A549 (cell line): ENCODE results near the gene KNDC1. TPM values are rescaled to one million over a fixed set of nuclear protein-coding genes. Genes with fewer than 3 reads are reported as not detected.
A peak's percentile ranks its signal among the peaks of the same experiment; 100 is the strongest.

ENCODE experiments used
- ATAC-seq, 2 experiments: fragments of 200-7000 bp in 1 of 2; fragments of >200 bp in 1 of 2; cut with Nextera tagmentation in 1 of 2; cut with Tn5 transposase in 1 of 2; 3 replicates each; pipeline versions ENCODE4 v1.8.0 to v1.9.1; 2018 to 2020; ENCODE audit warnings: mild to moderate bottlenecking in 1 of 2, moderate library complexity in 1 of 2
- CTCF ChIA-PET: fragments of 300-600 bp; sonication (Branson Sonifier 250); formaldehyde crosslinking; extraction: SDS; loops from one replicate; lab custom pipeline; 2021; ENCODE audit warnings: antibody characterized with exemption, inconsistent platforms; lab: Yijun Ruan, JAX
- POLR2A ChIA-PET: fragments of 350-600 bp; formaldehyde crosslinking; extraction: SDS; loops from one replicate; lab custom pipeline; 2021; ENCODE audit warnings: antibody characterized with exemption, inconsistent platforms; lab: Yijun Ruan, JAX
- DNase-seq, 2 experiments: peaks; one replicate each; pipeline versions ENCODE4 v3.0.0 to v3.0.0-alpha.2; 2011 to 2016; ENCODE audit warnings: low read depth in 1 of 2, low spot score in 1 of 2
- FAIRE-seq: peaks from 2 replicates; lab custom pipeline; 2011; peaks lifted over from hg19 to GRCh38; lab: Jason Lieb, UNC
- H3K27ac ChIP-seq, 2 experiments: fragments of >200 bp; sonication (Bioruptor Twin); formaldehyde crosslinking; 3 replicates each; pipeline ENCODE4 v1.5.1; 2016 to 2017
- H3K4me1 ChIP-seq: fragments of >200 bp; sonication (Bioruptor Twin); formaldehyde crosslinking; 3 replicates; pipeline ENCODE4 v1.6.1; 2016
- H3K4me2 ChIP-seq: fragments of >200 bp; sonication (Bioruptor Twin); formaldehyde crosslinking; 3 replicates; pipeline ENCODE4 v1.6.1; 2016
- H3K4me3 ChIP-seq: fragments of >200 bp; sonication (Bioruptor Twin); formaldehyde crosslinking; 3 replicates; pipeline ENCODE4 v1.5.1; 2016
- H3K9me3 ChIP-seq: fragments of >200 bp; sonication (Bioruptor Twin); formaldehyde crosslinking; 3 replicates; pipeline ENCODE4 v1.6.1; 2016
- BHLHE40 ChIP-seq: IDR thresholded peaks from 2 replicates; pipeline ENCODE4 v1.6.1; 2012; ENCODE audit warnings: low read depth, low read length, inconsistent platforms
- CBX8 ChIP-seq: fragments of 200-600 bp; sonication (generic); IDR thresholded peaks from 2 replicates; pipeline ENCODE4 v1.6.1; 2016
- CHD2 ChIP-seq: fragments of 150-350 bp; IDR thresholded peaks from 2 replicates; pipeline ENCODE4 v1.6.1; 2014; ENCODE audit warnings: low read length; ENCODE audit not compliant: partially characterized antibody
- ESRRA ChIP-seq: fragments of 150-350 bp; IDR thresholded peaks from 2 replicates; pipeline ENCODE4 v1.6.1; 2014; ENCODE audit warnings: mild to moderate bottlenecking, low read length, borderline replicate concordance
- FOSB ChIP-seq: fragments of 250-450 bp; sonication (Bioruptor Pico); IDR thresholded peaks from 2 replicates; pipeline ENCODE4 v1.5.0; 2020; ENCODE audit warnings: mild to moderate bottlenecking, moderate library complexity
- FOSL2 ChIP-seq, 2 experiments: fragments of 450-650 bp in 1 of 2; fragments of >200 bp in 1 of 2; sonication (Bioruptor Twin) in 1 of 2; formaldehyde crosslinking; IDR thresholded peaks; 2 replicates each; pipeline versions ENCODE4 v1.5.0 to v1.6.1; 2016 to 2020; ENCODE audit warnings: mild to moderate bottlenecking in 1 of 2, moderate library complexity in 1 of 2
- GATA3 ChIP-seq: IDR thresholded peaks from 2 replicates; pipeline ENCODE4 v1.6.1; 2012; ENCODE audit warnings: borderline replicate concordance
- HDAC2 ChIP-seq: fragments of 200-600 bp; sonication (generic); IDR thresholded peaks from 2 replicates; pipeline ENCODE4 v1.6.1; 2016
- HOXB13 ChIP-seq: fragments of 250-450 bp; sonication (Bioruptor Pico); IDR thresholded peaks from 2 replicates; pipeline ENCODE4 v1.5.0; 2020; ENCODE audit warnings: low read depth, mild to moderate bottlenecking, moderate library complexity
- KDM5A ChIP-seq: fragments of 200-600 bp; sonication (generic); IDR thresholded peaks from 2 replicates; pipeline ENCODE4 v1.6.1; 2016; ENCODE audit warnings: antibody characterized with exemption, mild to moderate bottlenecking
- MAZ ChIP-seq: fragments of 150-350 bp; IDR thresholded peaks from 2 replicates; pipeline ENCODE4 v1.6.1; 2014; ENCODE audit warnings: antibody characterized with exemption, low read depth, low read length, borderline replicate concordance
- NFE2L2 ChIP-seq: fragments of 150-350 bp; conservative IDR thresholded peaks from 2 replicates; pipeline ENCODE4 v1.6.1; 2014; ENCODE audit warnings: low read length
- NR3C1 ChIP-seq: fragments of >200 bp; sonication (Bioruptor Twin); formaldehyde crosslinking; IDR thresholded peaks from 3 replicates; pipeline ENCODE4 v1.6.1; 2017
- PHF8 ChIP-seq: fragments of 200-600 bp; sonication (generic); IDR thresholded peaks from 2 replicates; pipeline ENCODE4 v1.6.1; 2016; ENCODE audit warnings: low read depth, mild to moderate bottlenecking, antibody characterized with exemption, moderate library complexity, borderline replicate concordance
- POLR2A ChIP-seq: IDR thresholded peaks from 2 replicates; pipeline ENCODE4 v1.6.1; 2012; ENCODE audit warnings: mild to moderate bottlenecking, low read length
- RFX5 ChIP-seq: fragments of 450-650 bp; IDR thresholded peaks from 2 replicates; pipeline ENCODE4 v1.7.1; 2014; ENCODE audit warnings: antibody characterized with exemption, mild to moderate bottlenecking, moderate library complexity
- SREBF2 ChIP-seq: fragments of 450-650 bp; IDR thresholded peaks from 2 replicates; pipeline ENCODE4 v1.6.1; 2014; ENCODE audit warnings: mild to moderate bottlenecking, moderate library complexity
- ZC3H11A ChIP-seq: fragments of 450-650 bp; IDR thresholded peaks from 2 replicates; pipeline ENCODE4 v1.6.1; 2014; ENCODE audit warnings: antibody characterized with exemption, mild to moderate bottlenecking
- ZFP36 ChIP-seq: fragments of 450-650 bp; IDR thresholded peaks from 2 replicates; pipeline ENCODE4 v1.6.1; 2014; ENCODE audit warnings: borderline replicate concordance; ENCODE audit not compliant: partially characterized antibody
- ZNF302 ChIP-seq: fragments of 250-450 bp; sonication (Bioruptor Pico); IDR thresholded peaks from 2 replicates; pipeline ENCODE4 v1.9.0; 2021; ENCODE audit warnings: inconsistent platforms, mild to moderate bottlenecking, moderate library complexity
- ZSCAN20 ChIP-seq: fragments of 250-450 bp; sonication (Bioruptor Pico); IDR thresholded peaks from 2 replicates; pipeline ENCODE4 v1.8.0; 2022; ENCODE audit warnings: mild to moderate bottlenecking, moderate library complexity
- WGBS: methylation state at CpG from one replicate; pipeline ENCODE4 v1.1.6; 2017; ENCODE audit errors: missing lambda C conversion rate; 5-methylcytosine and 5-hydroxymethylcytosine counted together
- polyA plus RNA-seq, 4 experiments: library from polyadenylated mRNA; depleted of rRNA in 3 of 4; stranded (reverse); fragments of >200 nt; fragmentation: RNase III in 1 of 4; extraction: RNeasy Plus Mini Kit Qiagen cat#74134 plus additional on column Dnase treatment in 1 of 4; gene quantifications; 2 replicates in 3 of 4; 3 replicates in 1 of 4; pipeline ENCODE4 v1.2.3, GENCODE V29; 2011 to 2017
- TF ChIP-seq, protein P1 (sequence below): fragments of 450-650 bp; IDR thresholded peaks from 2 replicates; pipeline ENCODE4 v1.6.1; 2014; ENCODE audit warnings: antibody characterized with exemption
- TF ChIP-seq, protein P2 (sequence below): fragments of >200 bp; sonication (Bioruptor Twin); formaldehyde crosslinking; IDR thresholded peaks from 3 replicates; pipeline ENCODE4 v1.6.1; 2016
- TF ChIP-seq, protein P3 (sequence below): fragments of 250-450 bp; sonication (Bioruptor Pico); IDR thresholded peaks from 2 replicates; pipeline ENCODE4 v1.5.0; 2021; ENCODE audit warnings: mild to moderate bottlenecking, moderate library complexity, borderline replicate concordance

KNDC1 gene
- polyA plus RNA-seq, 2 of the 4 experiments (the other 2 are of a cell fraction), result 0.56 to 0.63 TPM

DNA sequence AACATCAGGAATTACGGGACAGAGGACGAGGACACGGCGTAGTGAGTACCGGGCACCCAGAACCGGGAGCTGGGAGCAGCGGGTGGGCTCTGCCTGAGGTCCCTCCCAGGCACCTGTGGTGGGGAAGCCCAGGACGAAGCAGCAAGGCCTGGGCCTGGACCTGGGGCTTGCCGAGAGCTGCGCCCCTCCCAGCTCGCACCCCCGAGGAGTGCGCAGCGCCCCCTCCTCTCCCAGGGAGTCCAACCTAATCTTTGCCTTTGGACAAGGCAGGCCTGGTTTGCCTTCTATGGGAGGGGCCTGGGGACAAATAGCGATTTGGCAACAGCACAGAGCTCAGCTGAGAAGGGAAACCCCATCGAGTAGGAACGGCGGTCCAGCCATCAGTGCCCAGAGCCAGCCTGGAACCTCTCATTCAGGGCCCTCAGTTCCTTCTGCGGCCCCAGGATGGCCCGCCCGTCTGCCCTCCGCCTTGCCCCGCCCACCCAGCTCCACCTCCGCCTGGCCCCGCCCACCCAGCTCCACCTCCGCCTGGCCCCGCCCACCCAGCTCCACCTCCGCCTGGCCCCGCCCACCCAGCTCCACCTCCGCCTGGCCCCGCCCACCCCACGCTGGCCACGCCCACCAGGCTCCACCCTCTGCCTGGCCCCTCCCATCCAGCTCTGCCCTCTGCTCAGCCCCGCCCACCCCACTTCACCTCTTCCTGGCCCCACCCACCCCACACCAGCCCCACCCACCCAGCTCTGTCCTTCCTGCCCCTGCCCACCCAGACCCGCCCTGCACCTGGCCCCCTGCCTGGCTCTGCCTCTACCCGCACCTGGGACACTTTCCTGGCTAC lies 32.5 kb upstream of the KNDC1 start:
- Histone ChIP-seq H3K4me3 (no peak overlapping the region), H3K4me2 (peak overlapping the region; percentile 44; the same call in 2 of the 3 replicates), H3K9me3 (no peaks in the 10 kb centered on the region), H3K27ac (no peak overlapping the region), H3K4me1 (no peaks in the 10 kb centered on the region)
- ChIA-PET POLR2A (no interaction called here), CTCF (interaction anchor here (0.7 to 1.3 kb wide), 4 partner anchors 16 to 188 kb away, joined by 3 to 7 read pairs (median 4); no protein-coding TSS in a partner anchor)
- TF ChIP-seq ZC3H11A (no peak), ZSCAN20 (CRISPR knock-in tag) (no peak), ZNF302 (CRISPR knock-in tag) (no peak), CHD2 (no peak)
- TF ChIP-seq, protein P1, sequence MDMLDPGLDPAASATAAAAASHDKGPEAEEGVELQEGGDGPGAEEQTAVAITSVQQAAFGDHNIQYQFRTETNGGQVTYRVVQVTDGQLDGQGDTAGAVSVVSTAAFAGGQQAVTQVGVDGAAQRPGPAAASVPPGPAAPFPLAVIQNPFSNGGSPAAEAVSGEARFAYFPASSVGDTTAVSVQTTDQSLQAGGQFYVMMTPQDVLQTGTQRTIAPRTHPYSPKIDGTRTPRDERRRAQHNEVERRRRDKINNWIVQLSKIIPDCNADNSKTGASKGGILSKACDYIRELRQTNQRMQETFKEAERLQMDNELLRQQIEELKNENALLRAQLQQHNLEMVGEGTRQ, result no peak
- DNase-seq (peak in 1 of 2 experiments; percentile 54), FAIRE-seq (no peak), ATAC-seq (peak in 1 of 2 experiments; percentile 4; a peak in 3 of 6 replicates)
- WGBS, result 66% methylated on average over 13 of the region's 36 CpGs

DNA sequence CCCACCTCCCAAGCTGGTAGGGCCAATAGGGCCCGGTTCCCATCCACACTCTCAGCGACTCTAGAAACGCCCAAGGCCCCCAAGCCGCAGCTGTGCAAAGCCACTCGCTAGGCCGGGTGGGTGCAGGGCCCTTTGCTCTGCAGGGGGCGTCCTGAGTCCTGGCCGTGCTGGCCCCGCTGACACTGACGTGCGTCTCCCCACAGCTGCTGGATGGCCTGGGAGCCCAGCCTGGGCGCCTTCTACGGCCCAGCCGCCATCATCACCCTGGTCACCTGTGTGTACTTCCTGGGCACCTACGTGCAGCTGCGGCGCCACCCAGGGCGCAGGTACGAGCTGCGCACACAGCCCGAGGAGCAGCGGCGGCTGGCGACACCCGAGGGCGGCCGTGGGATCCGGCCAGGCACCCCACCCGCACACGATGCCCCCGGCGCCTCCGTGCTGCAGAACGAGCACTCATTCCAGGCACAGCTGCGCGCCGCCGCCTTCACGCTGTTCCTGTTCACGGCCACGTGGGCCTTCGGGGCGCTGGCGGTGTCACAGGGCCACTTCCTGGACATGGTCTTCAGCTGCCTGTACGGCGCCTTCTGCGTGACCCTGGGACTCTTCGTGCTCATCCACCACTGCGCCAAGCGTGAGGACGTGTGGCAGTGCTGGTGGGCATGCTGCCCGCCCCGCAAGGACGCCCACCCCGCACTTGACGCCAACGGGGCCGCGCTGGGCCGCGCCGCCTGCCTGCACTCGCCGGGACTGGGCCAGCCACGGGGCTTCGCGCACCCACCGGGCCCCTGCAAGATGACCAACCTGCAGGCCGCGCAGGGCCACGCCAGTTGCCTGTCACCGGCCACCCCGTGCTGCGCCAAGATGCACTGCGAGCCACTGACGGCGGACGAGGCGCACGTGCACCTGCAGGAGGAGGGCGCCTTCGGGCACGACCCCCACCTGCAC lies 31.6 kb upstream of the KNDC1 start:
- TF ChIP-seq KDM5A (no peak), POLR2A (no peak), HDAC2 (no peak)
- TF ChIP-seq, protein P2, sequence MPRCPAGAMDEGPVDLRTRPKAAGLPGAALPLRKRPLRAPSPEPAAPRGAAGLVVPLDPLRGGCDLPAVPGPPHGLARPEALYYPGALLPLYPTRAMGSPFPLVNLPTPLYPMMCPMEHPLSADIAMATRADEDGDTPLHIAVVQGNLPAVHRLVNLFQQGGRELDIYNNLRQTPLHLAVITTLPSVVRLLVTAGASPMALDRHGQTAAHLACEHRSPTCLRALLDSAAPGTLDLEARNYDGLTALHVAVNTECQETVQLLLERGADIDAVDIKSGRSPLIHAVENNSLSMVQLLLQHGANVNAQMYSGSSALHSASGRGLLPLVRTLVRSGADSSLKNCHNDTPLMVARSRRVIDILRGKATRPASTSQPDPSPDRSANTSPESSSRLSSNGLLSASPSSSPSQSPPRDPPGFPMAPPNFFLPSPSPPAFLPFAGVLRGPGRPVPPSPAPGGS, result no peak
- ATAC-seq, result no peak
- ChIA-PET CTCF (interaction anchor here (0.7 to 1.2 kb wide), 2 partner anchors 43 to 189 kb away, joined by 3 to 7 read pairs; no protein-coding TSS in a partner anchor), POLR2A (no interaction called here)
- Histone ChIP-seq H3K4me2 (no peak overlapping the region; the same call in 2 of the 3 replicates), H3K4me1 (no peaks in the 10 kb centered on the region), H3K4me3 (no peak overlapping the region), H3K27ac (no peak overlapping the region), H3K9me3 (no peaks in the 10 kb centered on the region)
- FAIRE-seq, result no peak
- no peak for DNase-seq
- WGBS, result 89% methylated on average over 73 of the region's 83 CpGs

DNA sequence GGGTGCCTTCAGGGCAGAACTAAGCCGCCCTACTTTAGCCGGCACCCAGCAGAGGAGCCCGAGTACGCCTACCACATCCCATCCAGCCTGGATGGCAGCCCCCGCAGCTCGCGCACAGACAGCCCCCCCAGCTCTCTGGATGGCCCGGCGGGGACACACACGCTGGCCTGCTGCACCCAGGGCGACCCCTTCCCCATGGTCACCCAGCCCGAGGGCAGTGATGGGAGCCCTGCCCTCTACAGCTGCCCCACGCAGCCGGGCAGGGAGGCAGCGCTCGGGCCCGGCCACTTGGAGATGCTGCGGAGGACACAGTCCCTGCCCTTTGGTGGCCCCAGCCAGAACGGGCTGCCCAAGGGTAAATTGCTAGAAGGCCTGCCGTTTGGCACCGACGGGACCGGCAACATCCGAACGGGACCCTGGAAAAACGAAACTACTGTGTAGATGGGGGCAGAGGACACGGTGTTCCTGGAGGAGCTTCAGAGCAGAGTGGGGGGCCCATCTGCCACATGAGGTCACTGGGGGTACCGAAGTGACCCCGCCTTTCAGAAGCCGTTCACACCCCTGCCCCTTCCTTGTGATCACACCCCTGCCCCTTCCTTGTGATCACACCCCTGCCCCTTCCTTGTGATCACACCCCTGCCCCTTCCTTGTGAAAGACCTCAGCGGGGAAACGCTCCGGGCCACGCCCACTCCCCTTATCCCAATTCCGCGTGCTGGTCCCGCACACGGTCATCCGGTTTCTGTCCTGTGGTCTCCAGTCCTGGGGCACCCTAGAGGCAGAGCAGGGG lies 30.8 kb upstream of the KNDC1 start:
- peak in 1 of 2 experiments; percentile 11; a peak in 2 of 6 replicates for ATAC-seq
- H3K4me2 ChIP-seq, result peak overlapping the region; percentile 55
- 34% methylated on average over 17 of the region's 39 CpGs for WGBS
- no peak for TF ChIP-seq KDM5A
- TF ChIP-seq, protein P3, sequence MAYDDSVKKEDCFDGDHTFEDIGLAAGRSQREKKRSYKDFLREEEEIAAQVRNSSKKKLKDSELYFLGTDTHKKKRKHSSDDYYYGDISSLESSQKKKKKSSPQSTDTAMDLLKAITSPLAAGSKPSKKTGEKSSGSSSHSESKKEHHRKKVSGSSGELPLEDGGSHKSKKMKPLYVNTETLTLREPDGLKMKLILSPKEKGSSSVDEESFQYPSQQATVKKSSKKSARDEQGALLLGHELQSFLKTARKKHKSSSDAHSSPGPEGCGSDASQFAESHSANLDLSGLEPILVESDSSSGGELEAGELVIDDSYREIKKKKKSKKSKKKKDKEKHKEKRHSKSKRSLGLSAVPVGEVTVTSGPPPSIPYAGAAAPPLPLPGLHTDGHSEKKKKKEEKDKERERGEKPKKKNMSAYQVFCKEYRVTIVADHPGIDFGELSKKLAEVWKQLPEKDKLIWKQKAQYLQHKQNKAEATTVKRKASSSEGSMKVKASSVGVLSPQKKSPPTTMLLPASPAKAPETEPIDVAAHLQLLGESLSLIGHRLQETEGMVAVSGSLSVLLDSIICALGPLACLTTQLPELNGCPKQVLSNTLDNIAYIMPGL (CRISPR knock-in tag), result no peak
- TF ChIP-seq SREBF2, result no peak
- TF ChIP-seq CHD2, result no peak
- no peak for TF ChIP-seq ESRRA
- no peak for TF ChIP-seq HOXB13
- no peak for TF ChIP-seq ZFP36
- no peak for TF ChIP-seq CBX8
- no peak for TF ChIP-seq FOSB
- no peak for TF ChIP-seq NR3C1
- TF ChIP-seq MAZ, result no peak
- TF ChIP-seq BHLHE40, result no peak
- TF ChIP-seq ZC3H11A, result no peak
- no peak for TF ChIP-seq GATA3
- TF ChIP-seq FOSL2 (IDR thresholded peaks at IDR 0.05), result no peak
- no peak for TF ChIP-seq FOSL2 (CRISPR knock-in tag; IDR thresholded peaks at IDR 0.05)
- TF ChIP-seq NFE2L2, result no peak
- no peak for TF ChIP-seq PHF8
- TF ChIP-seq RFX5, result no peak
- TF ChIP-seq, protein P1, result no peak
- TF ChIP-seq, all 56 proteins: peak for 0
- no peaks in the 10 kb centered on the region for H3K9me3 ChIP-seq
- no peak for FAIRE-seq
- POLR2A ChIA-PET, result no interaction called here
- no peak for DNase-seq
- H3K27ac ChIP-seq, result no peak overlapping the region
- CTCF ChIA-PET, result no interaction called here
- H3K4me1 ChIP-seq, result no peaks in the 10 kb centered on the region
- no peak overlapping the region for H3K4me3 ChIP-seq
